GM13977 (cell line): Measurements from ENCODE around the gene CD180.

Source experiments
- DNase-seq: peaks from one replicate; pipeline ENCODE4 v3.0.0; 2012; ENCODE audit warnings: low spot score
- in situ Hi-C: fragments of 300-500 bp; cut with MboI; formaldehyde crosslinking; loops from one replicate; pipeline ENCODE4 v1.12.0; 2022; ENCODE audit warnings: low sequenced_read_pairs, low pct_unique_long_range_greater_than_20kb, mixed read lengths, inconsistent platforms; ENCODE audit not compliant: unreplicated experiment
- TF ChIP-seq, protein P1 (sequence below): IDR thresholded peaks from 2 replicates; pipeline ENCODE4 v1.5.1; 2012; ENCODE audit warnings: mild to moderate bottlenecking, control low read depth; ENCODE audit not compliant: insufficient read depth; ENCODE audit errors: extremely low read depth, missing control alignments

CD180 gene

DNA sequence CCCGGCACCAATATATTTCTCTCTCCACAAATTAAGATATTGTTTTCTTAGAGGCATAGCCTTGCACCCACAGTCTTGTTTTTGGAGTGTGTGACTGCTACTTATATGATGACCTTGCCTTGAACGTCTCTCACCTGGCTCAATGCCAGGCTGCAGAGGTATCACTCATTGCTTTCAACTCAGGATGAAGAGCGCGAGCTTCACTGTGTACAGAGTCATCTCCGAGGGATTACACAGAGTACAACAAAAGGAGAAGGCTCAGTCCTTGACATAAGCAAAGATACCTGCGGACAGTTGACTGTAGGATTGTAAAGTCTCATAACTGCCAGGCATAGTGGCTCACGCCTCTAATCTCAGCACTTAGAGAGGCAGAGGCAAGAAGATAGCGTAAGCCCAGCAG, 53.8 kb downstream of the CD180 start:
- TF ChIP-seq, protein P1, sequence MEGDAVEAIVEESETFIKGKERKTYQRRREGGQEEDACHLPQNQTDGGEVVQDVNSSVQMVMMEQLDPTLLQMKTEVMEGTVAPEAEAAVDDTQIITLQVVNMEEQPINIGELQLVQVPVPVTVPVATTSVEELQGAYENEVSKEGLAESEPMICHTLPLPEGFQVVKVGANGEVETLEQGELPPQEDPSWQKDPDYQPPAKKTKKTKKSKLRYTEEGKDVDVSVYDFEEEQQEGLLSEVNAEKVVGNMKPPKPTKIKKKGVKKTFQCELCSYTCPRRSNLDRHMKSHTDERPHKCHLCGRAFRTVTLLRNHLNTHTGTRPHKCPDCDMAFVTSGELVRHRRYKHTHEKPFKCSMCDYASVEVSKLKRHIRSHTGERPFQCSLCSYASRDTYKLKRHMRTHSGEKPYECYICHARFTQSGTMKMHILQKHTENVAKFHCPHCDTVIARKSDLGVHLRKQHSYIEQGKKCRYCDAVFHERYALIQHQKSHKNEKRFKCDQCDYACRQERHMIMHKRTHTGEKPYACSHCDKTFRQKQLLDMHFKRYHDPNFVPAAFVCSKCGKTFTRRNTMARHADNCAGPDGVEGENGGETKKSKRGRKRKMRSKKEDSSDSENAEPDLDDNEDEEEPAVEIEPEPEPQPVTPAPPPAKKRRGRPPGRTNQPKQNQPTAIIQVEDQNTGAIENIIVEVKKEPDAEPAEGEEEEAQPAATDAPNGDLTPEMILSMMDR: no peak
- in situ Hi-C loops: no loop called here

DNA sequence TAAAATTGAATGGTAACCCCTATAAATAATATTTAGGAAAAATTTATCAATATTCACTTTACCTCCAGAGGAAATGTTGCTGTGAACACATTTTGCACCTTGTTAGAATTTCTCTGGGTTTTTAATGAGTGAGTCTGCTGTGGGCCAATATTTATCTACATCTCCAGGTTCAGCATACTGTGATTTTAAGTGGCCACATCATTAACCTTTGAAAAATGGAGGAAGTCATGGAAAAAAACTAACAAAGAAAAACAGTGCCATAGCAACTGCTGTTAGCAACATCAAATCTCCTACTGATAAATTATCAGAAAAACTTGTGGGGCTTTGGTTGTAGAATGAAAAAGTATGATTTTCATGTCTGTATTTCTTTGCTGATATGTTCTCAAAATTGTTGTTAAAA, 55.0 kb downstream of the CD180 start:
- no peak for DNase-seq
- TF ChIP-seq, protein P1: no peak
- in situ Hi-C loops: no loop called here

More for the DNA sequence above, 53.8 kb downstream of the CD180 start:
- no peak for DNase-seq

DNA sequence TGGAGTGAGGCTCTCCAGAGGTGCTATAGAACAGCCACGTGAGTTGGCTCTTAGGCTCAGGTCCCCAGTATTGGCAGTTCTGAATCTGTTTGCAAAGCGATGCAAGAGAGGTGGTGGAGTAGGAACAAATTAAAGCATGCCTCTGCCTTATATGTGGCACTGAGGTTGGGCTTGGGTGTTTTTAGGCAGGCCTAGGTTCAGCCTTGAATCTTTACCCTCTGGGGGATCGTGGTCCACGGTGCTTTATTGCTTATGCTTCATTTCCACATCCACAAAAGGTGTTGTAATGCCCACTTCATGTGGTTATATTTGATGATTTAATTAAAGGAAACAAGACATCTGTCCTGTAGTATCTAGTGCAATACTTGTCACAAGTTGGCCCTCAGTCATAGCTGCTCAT, 56.2 kb downstream of the CD180 start:
- TF ChIP-seq, protein P1: no peak
- no peak for DNase-seq
- in situ Hi-C loops: no loop called here

DNA sequence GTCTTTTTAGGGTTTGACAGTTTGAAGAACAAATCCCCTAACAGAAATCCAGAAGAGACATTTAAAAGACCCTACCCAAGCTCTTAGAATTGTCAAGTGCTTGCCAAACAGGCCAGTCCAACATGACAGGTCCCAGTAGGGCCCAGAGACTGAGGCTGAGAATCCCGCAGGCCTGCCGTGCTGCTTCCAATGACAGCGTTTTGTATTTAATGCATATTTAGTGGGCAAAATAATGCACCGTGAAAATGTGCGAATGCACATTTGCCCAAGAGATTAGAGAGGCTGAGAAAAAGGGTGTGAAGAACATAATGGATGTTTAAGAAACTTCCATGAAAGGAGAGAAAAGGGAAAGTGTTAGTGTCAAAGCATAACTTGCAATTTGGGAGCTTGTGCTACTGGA, 57.6 kb downstream of the CD180 start:
- in situ Hi-C loops: no loop called here
- DNase-seq: no peak
- TF ChIP-seq, protein P1: no peak

DNA sequence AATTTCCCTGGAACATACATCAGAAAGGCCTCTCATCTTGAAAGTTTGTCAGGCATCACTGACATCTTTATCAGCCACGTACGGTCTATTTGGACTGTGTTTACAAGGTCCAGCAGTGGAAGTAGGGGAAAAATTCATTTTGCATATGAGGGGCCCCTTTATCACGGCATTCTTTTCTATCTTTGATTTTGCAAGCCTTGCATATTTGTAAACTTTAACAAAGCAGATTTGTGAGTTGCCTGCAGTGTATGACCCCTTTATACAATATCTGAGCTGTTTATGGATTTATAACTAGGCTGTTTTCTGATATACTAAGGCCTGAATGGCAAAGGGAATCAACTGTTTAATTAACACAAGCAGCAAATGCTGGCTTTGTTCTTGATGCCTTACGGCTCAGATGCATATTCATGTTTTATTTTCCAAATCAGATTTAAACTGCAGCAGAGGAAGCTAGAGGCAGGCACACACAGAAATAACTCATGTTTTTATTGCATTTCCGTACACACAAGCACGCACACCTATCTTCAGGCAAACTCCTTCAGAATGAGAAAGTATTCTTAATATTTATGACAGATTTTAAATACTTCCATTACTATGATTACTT, 61.1 kb downstream of the CD180 start:
- in situ Hi-C loops: no loop called here
- TF ChIP-seq, protein P1: no peak
- no peak for DNase-seq

DNA sequence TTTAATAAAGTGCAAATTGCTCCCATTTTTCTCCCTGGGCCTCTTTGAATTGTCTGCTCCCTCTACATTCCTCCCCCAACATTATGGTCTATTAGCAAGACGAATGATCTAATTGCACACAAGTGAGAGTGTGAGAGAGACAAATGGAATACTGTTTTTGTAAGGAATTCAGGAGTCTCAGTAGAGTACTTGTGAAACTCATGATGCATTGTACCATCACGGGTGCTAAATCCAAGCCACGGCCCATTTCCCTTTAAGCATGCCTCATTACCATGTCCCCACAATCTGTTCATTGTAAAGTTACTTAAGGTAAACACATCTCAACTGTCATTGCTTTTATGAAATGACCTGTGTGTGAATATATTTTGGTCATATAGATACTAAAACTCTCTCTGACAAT, 62.8 kb downstream of the CD180 start:
- in situ Hi-C loops: no loop called here
- TF ChIP-seq, protein P1: no peak
- no peak for DNase-seq

DNA sequence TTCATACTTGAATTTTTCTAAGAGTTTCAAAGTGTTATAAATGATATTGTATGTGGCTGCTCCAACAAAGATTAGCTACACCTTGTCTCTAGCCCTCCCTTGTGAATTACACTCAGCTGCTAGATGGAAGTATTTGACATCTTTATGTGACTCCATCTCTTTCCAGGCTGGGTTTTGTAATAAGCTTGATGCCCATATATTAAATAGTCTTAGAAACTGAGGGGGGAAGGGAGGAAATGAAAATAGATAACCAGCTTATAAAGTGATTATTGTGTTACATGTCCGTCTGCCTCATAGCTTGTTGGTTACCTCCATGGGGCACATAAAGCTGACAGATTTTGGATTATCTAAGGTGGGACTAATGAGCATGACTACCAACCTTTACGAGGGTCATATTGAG, 63.4 kb downstream of the CD180 start:
- TF ChIP-seq, protein P1: no peak
- no peak for DNase-seq
- in situ Hi-C loops: no loop called here
